ENCODE measurements around the gene SCAF1. TPM values are rescaled to one million over a fixed set of nuclear protein-coding genes. Genes with fewer than 3 reads are reported as not detected.

Gene SCAF1
- polyA plus RNA-seq, 3 donors: 0.39 to 7.5 (median 0.68) TPM

- Mint-ChIP-seq H3K4me3 (no peak overlapping the region), H3K4me1 (no peaks in the 10 kb centered on the region), H3K27ac (no peak overlapping the region), H3K27me3 (ENCODE audit: low read depth in 3 of 3) (peaks cover 0 to 3% (median 0%) of the 10 kb centered on the region in 3 donors), H3K36me3 (peaks cover 65 to 88% of the 10 kb centered on the region in 2 donors), H3K9me3 (peaks cover 0 to 4% (median 0%) of the 10 kb centered on the region in 7 donors)
- intact Hi-C loops (cut with micrococcal nuclease): no loop called here
- Histone ChIP-seq H3K9ac (ENCODE audit: insufficient read depth, low read length, poor library complexity, severe bottlenecking) (no peak overlapping the region), H3K4me1 (ENCODE audit: control insufficient read depth in 1 of 2, insufficient read depth in 2 of 2, low read length in 2 of 2) (no peaks in the 10 kb centered on the region), H3K4me3 (replicated peaks in 1 of 3; ENCODE audit: low read depth in 2 of 3, low read length in 3 of 3) (no peak overlapping the region), H4K20me1 (ENCODE audit: insufficient read depth, low read length) (peaks cover 36% of the 10 kb centered on the region), H3K27ac (ENCODE audit: low read depth in 1 of 2, low read length in 2 of 2) (no peak overlapping the region), H3K4me2 (replicated peaks; ENCODE audit: extremely low read depth, low read length, poor library complexity, severe bottlenecking) (no peak overlapping the region), H3K9me3 (replicated peaks in 1 of 2; ENCODE audit: control insufficient read depth in 1 of 2, insufficient read depth in 1 of 2, low read length in 2 of 2) (no peaks in the 10 kb centered on the region), H3K79me2 (ENCODE audit: insufficient read depth, low read length) (no peaks in the 10 kb centered on the region), H2AFZ (ENCODE audit: insufficient read depth, low read depth, low read length, poor library complexity, severe bottlenecking) (no peak overlapping the region), H3K36me3 (replicated peaks in 1 of 2; ENCODE audit: control insufficient read depth in 1 of 2, insufficient read depth in 2 of 2, low read length in 2 of 2) (peaks cover 81 to 92% of the 10 kb centered on the region in 2 donors), H3K27me3 (ENCODE audit: control insufficient read depth in 2 of 2, insufficient read depth in 2 of 2, low read length in 2 of 2) (no peaks in the 10 kb centered on the region)
- no peak for DNase-seq
- WGBS (ENCODE audit: insufficient coverage): 92% methylated on average over 21 of the region's 23 CpGs
- no peak for TF ChIP-seq CTCF (IDR thresholded peaks at IDR 0.05)
Observed at GRCh38 chr19:49655570-49656455, 13.8 kb downstream of the SCAF1 start.

- Histone ChIP-seq H3K4me3 (replicated peaks in 1 of 3; ENCODE audit: low read depth in 2 of 3, low read length in 3 of 3) (no peak overlapping the region), H3K4me1 (ENCODE audit: control insufficient read depth in 1 of 2, insufficient read depth in 2 of 2, low read length in 2 of 2) (no peaks in the 10 kb centered on the region), H4K20me1 (ENCODE audit: insufficient read depth, low read length) (peaks cover 42% of the 10 kb centered on the region), H3K9ac (ENCODE audit: insufficient read depth, low read length, poor library complexity, severe bottlenecking) (no peak overlapping the region), H3K27me3 (ENCODE audit: control insufficient read depth in 2 of 2, insufficient read depth in 2 of 2, low read length in 2 of 2) (no peaks in the 10 kb centered on the region), H3K36me3 (replicated peaks in 1 of 2; ENCODE audit: control insufficient read depth in 1 of 2, insufficient read depth in 2 of 2, low read length in 2 of 2) (peaks cover 81 to 94% of the 10 kb centered on the region in 2 donors), H3K27ac (ENCODE audit: low read depth in 1 of 2, low read length in 2 of 2) (no peak overlapping the region), H3K79me2 (ENCODE audit: insufficient read depth, low read length) (no peaks in the 10 kb centered on the region), H3K9me3 (replicated peaks in 1 of 2; ENCODE audit: control insufficient read depth in 1 of 2, insufficient read depth in 1 of 2, low read length in 2 of 2) (no peaks in the 10 kb centered on the region), H3K4me2 (replicated peaks; ENCODE audit: extremely low read depth, low read length, poor library complexity, severe bottlenecking) (no peak overlapping the region), H2AFZ (ENCODE audit: insufficient read depth, low read depth, low read length, poor library complexity, severe bottlenecking) (no peak overlapping the region)
- TF ChIP-seq CTCF (IDR thresholded peaks at IDR 0.05): no peak
- intact Hi-C loops (cut with micrococcal nuclease): no loop called here
- 94% methylated on average over 17 of the region's 17 CpGs for WGBS (ENCODE audit: insufficient coverage)
- no peaks in the 10 kb centered on the region for H3K4me1 Mint-ChIP-seq
- peaks cover 0 to 4% (median 0%) of the 10 kb centered on the region in 7 donors for H3K9me3 Mint-ChIP-seq
- peaks cover 0 to 3% (median 0%) of the 10 kb centered on the region in 3 donors for H3K27me3 Mint-ChIP-seq (ENCODE audit: low read depth in 3 of 3)
- peak overlapping the region in 2 of 7 donors; percentile 52 to 64 for H3K27ac Mint-ChIP-seq
- DNase-seq: no peak
- peaks cover 68 to 90% of the 10 kb centered on the region in 2 donors for H3K36me3 Mint-ChIP-seq
- H3K4me3 Mint-ChIP-seq: no peak overlapping the region
Observed at GRCh38 chr19:49656456-49657109, 14.6 kb downstream of the SCAF1 start.

Measured in CD14-positive monocyte (primary cell).